NAMALWA (cell line): Measurements from ENCODE around the gene GOLT1A.

Source experiments
- DNase-seq: peaks from one replicate; pipeline ENCODE4 v3.0.0-alpha.2; 2015; ENCODE audit warnings: low spot score

The GOLT1A gene

DNA sequence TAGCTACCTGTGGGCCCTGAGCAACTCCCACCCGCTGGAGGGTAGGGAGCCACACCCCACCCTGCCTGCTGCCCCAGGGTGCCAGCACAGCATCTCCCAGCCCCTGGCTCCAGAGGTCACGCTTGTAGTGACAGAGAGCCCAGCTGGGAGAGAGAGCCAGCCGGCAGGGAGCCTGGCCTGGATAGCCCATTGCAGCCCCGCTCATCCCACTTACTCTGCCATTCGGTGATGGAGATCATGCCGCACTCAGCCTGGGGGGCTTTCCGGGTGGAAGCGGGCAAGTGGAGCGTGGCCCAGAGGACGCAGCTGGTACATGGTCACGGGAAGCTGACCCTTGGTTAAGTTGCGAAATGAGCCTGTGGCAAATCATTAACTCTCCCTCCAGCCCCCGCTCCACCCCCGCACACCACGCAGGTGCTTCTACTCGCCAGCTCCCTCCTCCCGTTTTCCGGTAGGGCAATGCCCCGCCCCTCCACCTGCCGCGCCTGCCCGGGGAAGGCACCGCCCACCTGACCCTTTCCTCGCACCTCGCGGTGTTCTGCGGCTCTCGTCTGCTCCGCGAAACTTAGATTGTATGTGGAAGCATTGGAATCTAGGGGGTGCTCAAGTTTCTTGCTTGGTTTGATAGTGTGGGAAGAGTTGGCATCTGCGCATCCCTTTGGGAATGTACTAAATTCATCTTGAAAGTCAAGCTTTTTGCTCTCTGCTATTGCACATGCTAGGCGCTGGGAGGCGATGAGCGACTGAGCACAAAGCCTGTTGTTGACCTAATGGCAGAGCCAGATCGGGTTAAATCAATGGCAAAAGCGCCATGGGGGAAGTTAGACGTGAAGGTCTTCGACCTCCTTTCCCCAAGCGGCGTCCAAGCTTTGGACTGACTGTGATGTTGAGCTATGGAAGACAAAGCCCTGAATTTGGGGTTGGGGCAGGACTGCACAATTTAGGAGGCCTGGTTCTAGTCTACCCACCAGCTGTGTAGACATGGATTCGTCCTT lies at the start of gene GOLT1A:
TSS of gene GOLT1A (minus strand) at position 321 of the 995 bp plus-strand sequence. CDS start at position 239, 82 bp downstream.
- no peak for DNase-seq

DNA sequence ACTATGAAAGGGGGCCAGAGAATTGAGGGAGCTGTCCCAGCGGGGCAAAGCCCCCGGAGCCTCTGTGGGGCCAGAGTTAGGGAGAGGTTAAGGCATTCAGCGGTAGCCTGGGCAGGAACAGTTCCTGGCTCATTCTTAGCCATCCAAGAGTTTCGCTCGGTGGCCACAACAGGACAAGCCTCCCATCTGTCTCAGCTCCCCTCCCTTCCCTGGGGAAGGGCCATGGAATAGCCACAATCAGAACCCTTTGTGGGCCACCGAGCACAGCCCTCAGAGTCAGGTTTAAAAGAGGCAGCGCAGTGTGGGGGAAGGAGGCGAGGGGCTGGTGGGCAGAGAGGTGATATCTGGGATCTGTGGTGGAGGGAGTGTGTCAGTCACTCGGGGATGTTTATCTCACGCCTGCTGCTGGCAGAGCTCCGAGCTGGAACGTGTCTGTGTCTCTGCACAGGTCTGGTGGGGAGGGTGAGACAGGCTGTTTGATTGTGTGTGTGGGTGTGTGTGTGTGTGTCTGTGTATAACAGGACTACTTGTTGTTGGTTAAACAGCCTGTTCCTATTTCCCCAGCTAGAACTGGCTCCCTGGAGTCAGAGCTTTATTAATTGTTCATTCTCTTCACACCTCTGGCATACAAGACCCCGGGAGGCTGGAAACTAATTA lies 49.6 kb upstream of the GOLT1A start:
- no peak for DNase-seq

- DNase-seq, result no peak
Measured at GRCh38 chr1:204262506-204263253, 48.9 kb upstream of the GOLT1A start.

DNA sequence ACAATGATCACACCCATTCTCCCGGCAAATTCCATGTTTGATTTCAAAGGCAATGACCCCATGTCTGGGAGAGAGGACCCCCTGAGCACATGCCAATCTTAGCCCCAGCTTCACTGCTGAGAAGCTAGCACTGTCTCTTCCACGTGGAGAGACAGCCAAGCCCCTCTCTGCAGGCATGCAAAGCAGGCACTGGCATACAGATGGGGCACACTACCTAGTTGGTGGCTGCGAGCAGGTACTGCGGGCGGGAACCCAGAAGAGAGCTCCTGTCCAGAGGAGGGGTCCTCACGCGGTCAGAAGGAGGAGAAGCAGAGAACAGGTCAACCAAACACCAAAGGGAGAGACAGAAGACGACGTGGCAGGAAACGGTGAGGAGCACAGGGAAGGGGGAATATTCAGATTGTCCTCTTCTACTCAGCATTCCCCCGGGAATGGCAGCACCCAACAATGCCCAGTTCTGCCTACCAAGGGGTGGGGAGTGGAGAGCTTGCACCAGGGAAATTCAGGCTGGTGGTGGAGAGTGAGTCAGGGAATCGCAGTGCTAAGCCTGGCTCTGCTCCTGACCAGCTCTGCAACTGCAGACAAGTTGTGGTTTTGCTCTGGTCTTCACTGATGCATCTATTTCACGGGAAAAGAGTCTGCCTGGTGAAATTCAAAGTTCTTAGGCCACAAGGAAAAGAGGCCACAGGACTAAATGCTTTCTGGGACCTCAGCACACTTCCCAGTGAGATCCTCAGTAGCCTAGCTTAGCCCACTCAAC lies 48.1 kb upstream of the GOLT1A start:
- DNase-seq, result no peak

DNA sequence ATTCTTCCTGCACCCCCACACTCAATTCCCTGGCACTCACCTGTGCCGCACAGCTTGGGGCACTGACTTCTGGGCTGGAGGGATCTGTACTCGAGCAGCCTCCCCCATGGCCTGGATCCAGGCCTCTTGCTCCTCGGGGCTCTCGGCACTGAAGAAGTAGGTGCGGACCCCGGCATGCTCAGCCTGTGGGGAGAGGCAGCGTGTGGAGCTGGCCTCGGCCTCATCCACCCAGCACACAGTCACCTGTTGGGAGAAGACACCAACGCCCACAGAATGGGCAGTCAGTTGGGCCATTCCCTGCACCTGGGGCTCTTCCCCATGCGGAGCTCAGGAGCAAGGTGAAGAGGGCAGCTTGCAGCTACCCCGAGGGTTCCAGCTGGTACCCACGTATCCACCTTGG lies 47.5 kb upstream of the GOLT1A start:
- DNase-seq, result no peak

- no peak for DNase-seq
Measured at GRCh38 chr1:204260601-204261197, 46.9 kb upstream of the GOLT1A start.

DNA sequence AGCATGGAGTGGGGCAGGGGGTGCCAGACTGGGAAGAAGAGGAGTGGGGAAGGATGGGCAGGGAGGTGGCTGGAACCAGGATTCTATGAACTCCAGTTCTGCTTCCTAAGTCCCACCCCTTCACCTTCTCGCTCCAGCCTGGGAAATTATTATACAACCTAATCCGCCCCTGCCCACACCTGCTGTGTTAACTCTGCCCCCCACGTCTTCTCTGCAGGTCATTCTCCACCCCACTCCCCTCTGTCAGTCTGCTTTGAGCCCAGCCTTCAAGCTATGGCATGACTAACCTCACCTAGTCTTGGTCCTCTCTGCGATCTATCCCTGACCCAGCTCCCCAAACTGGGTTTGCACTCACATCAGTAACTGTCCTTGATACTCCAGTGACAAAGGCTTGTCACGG lies 46.0 kb upstream of the GOLT1A start:
- DNase-seq, result no peak

GRCh38 chr1:204259196-204259595 lies 45.4 kb upstream of the GOLT1A start:
- no peak for DNase-seq

DNA sequence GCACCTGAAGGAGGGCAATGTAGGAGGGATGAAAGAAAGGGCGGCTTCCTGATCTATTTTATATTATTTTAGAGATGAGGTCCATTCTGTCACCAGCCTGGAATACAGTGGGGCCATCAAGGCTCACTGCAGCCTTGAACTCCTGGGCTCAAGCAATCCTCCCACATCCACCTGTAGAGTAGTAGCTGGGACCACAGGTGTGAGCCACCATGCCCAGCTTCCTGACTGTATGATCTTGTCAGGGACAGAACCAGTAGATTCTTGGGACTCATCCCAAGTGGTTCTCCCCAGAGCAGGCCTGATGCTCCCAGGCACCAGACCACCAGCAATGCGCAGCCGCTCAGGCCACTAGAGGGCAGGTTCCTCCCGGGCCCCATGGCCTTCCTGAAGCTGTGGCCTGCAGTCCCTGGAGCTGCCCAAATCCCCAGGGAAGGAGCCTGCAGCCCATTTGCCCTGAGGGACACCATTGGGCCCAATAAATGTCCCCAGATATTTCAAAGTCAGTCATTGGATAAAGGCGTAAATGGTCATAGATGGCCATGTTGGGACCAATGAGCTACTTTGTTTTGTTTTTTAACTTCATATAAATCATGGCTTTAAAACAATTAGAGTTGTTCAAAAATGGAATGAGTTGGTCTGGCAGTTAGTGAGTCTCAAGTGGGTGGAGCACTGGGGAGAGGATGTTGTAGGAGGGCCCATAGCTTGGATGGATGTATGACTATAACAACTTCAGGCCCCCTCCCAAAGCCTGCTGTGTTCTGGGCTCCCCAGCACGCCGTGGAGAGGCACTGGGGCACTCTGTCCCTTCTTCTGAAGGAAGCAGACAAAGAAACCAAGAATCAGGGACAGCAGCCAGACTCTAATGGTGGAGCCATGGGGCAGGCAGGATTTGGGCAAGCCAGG lies 44.7 kb upstream of the GOLT1A start:
- peak; percentile 36 for DNase-seq

- DNase-seq, result no peak
Measured at GRCh38 chr1:204257446-204257845, 43.7 kb upstream of the GOLT1A start.

- no peak for DNase-seq
Measured at GRCh38 chr1:204256531-204256930, 42.7 kb upstream of the GOLT1A start.

DNA sequence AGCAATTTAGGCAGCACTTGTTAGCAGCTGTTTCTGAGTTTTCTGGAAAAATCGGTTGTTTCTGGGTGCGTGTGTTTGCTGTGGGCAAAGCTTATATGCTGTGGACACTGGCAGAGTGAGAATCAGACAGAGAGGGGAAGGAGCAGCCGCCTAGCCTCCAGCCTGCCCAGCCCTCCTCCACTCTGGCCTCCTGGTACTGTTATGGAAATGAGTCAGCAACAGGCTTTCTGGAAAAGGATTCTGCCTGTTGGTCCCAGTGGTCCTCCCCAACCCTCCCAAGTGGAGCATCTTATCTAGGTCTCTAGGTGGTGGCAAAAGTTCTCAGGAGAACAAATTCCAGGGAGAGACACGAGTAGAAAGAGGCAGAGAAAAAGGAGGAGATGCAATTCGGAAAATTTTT lies 42.2 kb upstream of the GOLT1A start:
- no peak for DNase-seq

- no peak for DNase-seq
Measured at GRCh38 chr1:204255225-204255624, 41.4 kb upstream of the GOLT1A start.

DNA sequence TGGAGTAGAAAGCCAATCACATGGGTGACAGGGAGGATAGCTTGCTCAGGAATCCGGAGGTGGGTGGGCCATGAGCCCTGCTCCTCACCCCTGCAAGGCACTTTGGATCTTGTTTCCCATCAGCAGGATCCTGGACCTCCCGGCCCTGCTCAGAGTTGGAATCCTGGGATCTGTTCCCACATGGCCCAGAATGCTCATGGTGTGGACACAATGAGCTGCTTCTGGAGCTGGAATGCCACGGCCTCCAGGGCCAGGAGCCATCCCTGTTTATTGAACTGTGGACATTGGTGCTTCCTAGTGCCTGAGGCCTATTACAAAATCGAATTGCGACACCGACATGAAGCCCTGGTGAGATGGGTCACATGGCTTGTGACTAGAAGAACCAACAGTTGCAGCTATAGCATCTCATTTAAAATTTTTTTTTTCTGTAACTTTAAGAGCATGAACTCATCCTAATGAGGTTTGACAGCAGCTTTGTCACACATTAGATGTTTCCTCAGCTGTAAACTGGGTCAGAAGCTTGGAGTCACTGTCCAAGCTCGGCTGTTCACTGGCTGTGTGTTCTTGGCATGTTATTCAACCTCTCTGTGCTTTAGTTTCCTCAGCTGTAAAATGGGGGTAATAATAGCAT lies 40.4 kb upstream of the GOLT1A start:
- DNase-seq, result no peak

DNA sequence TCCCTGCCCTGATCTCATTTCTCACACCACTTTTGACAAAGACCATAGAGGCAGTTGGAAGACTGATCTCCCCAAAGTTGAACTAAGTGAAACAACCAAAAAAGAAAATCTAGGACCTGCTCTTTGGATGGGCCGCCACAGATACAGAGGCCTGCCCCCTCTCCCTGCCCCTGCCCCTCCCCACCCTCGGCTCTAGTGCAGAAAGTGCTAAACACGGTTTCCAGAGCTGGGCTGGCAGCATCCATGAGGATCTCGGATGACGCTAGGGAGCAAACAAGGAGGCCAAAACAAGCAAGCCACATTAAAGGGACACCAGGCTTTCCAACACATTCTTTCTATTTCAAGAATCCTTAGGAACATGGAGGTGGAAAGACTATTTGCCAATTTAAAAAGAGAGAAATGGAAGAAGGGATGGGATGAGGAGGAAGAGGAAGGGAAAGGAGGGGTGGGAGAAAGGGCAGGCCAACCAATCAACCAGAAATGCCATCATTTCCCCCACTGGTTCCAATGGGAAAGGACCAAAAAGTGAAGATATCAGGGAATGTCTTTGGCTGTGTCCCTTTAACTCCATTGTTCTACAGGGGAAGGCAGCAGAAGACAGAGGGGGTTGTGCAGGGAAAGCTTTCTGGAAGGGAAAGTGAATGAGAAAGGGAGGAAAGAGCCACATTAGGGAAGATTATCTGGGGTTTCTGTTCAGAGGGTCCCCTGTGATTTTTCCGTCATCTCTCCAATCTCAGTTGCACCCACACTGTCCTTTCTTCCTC lies 38.3 kb upstream of the GOLT1A start:
- DNase-seq, result no peak

- DNase-seq, result no peak
Measured at GRCh38 chr1:204251286-204251685, 37.5 kb upstream of the GOLT1A start.

- DNase-seq, result no peak
Measured at GRCh38 chr1:204250428-204251030, 36.7 kb upstream of the GOLT1A start.

DNA sequence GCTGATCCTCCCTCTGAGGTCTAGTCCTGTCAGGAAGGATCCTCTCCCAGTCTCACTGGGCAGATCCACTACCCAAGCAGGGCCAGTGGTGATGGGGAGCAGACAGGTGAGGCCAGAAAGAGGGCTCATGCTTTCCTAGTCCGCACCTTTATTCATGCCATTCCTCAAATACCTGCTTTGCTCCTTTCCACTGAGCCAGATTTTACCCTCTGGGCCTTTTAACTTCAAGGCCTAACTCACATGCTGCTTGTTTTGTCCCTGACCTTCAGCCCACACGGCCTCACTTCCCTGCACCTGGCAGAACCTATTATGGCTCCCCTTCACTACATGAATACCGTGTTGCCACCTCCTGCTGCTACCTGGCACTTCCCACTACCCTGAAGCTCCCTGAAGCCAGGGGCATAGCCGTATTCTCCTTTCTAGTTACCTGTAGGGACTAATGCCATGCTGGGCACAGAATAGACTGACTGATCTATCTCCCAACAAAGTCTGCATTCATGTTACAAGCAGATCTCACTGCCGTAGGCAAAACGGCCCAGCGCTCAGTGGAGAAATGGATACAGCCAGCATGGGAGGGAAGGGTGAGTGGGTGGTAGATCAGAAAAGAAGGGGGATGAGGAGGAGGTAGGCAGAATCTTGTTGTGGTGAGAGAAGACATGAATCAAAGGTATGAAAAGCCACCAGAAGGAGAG lies 36.1 kb upstream of the GOLT1A start:
- DNase-seq, result no peak
